Thyroid gland (tissue), 4 donors: ENCODE measurements around the gene ERCC6L2.

Experiments
- CTCF ChIP-seq, 6 experiments: fragments of 200-600 bp in 3 of 6; fragments of 450-650 bp in 3 of 6; sonication (generic) in 3 of 6; IDR thresholded peaks; one replicate each; pipeline ENCODE4 v1.5.1; 2016 to 2019; ENCODE audit warnings: antibody characterized with exemption in 6 of 6, mild to moderate bottlenecking in 2 of 6, inconsistent platforms in 1 of 6, moderate library complexity in 1 of 6
- POLR2A ChIP-seq, 2 donors: fragments of 450-650 bp; IDR thresholded peaks; one replicate each; pipeline ENCODE4 v1.6.1; 2017; ENCODE audit warnings: antibody characterized with exemption in 2 of 2, mild to moderate bottlenecking in 2 of 2, moderate library complexity in 1 of 2

GRCh38 chr9:95953986-95954385 is 78.5 kb downstream of the ERCC6L2 start:
- TF ChIP-seq CTCF (IDR thresholded peaks at IDR 0.05): no peak
- TF ChIP-seq POLR2A (IDR thresholded peaks at IDR 0.05): no peak
